Left lung (tissue), 10 donors: ENCODE results near the gene DDX42. TPM values are rescaled to one million over a fixed set of nuclear protein-coding genes. Genes with fewer than 3 reads are reported as not detected.
"Not testable (repeated sequence)": the region's sequence is repeated elsewhere in the genome, so short reads cannot be mapped to it uniquely, and the experiment has no call there.

ENCODE experiments used
- ATAC-seq: fragments of 200-7000 bp; cut with Tn5 transposase; one replicate; pipeline ENCODE4 v1.9.1; 2020; ENCODE audit warnings: moderate library complexity
- DNase-seq, 4 donors: peaks; one replicate each; pipeline ENCODE4 v3.0.0-alpha.2; 2013 to 2020
- H3K27ac ChIP-seq, 2 donors: fragments of 200-600 bp; sonication (generic) in 1 of 2; one replicate each; pipeline versions ENCODE4 v1.5.0 to v1.8.0; 2020 to 2021
- H3K27me3 ChIP-seq, 2 donors: fragments of 200-600 bp; sonication (generic) in 1 of 2; one replicate each; pipeline versions ENCODE4 v1.5.0 to v1.8.0; 2020 to 2021
- H3K36me3 ChIP-seq, 2 donors: fragments of 200-600 bp; sonication (generic) in 1 of 2; one replicate each; pipeline versions ENCODE4 v1.5.0 to v1.8.0; 2020 to 2021
- H3K4me1 ChIP-seq, 2 donors: fragments of 200-600 bp; one replicate each; pipeline ENCODE4 v1.8.0; 2021
- H3K4me3 ChIP-seq, 2 donors: fragments of 200-600 bp; sonication (generic) in 1 of 2; one replicate each; pipeline versions ENCODE4 v1.5.0 to v1.8.0; 2020 to 2021; ENCODE audit warnings: mild to moderate bottlenecking in 1 of 2
- H3K9me3 ChIP-seq, 2 donors: fragments of 200-600 bp; sonication (generic) in 1 of 2; one replicate each; pipeline versions ENCODE4 v1.5.0 to v1.8.0; 2020 to 2021
- CTCF ChIP-seq, 2 donors: fragments of 200-600 bp; sonication (generic) in 1 of 2; IDR thresholded peaks; one replicate each; pipeline versions ENCODE4 v1.5.0 to v1.8.0; 2021; ENCODE audit warnings: antibody characterized with exemption in 2 of 2
- intact Hi-C, 2 donors: fragments of 100-400 bp; cut with DNase I; formaldehyde crosslinking; loops; one replicate each; pipeline versions ENCODE4 v1.11.2 to v1.14.2; 2022
- polyA plus RNA-seq, 6 donors: library from polyadenylated mRNA; unstranded; fragments of 120-200 nt; gene quantifications; one replicate each; pipeline ENCODE4 v1.2.1, GENCODE V29; 2013; ENCODE audit not compliant: insufficient read length in 6 of 6
- total RNA-seq, 2 donors: library from RNA; stranded (reverse); fragmentation: NEBNext Ultra II Directional; extraction: Animal tissue kit (Norgen Biotek cat#: 25700); gene quantifications; one replicate each; pipeline ENCODE4 v1.2.1, GENCODE V29; 2021
- donor health status: DM: no; HTN: yes; CAD: no.
- donor health status: DM: no; HTN: no; CAD: no.

DDX42 gene
- total and polyA plus RNA-seq, 8 donors = 79.2 to 239 (median 220) TPM

- Histone ChIP-seq H3K4me3 (no peak overlapping the region), H3K36me3 (no peaks in the 10 kb centered on the region), H3K27me3 (no peaks in the 10 kb centered on the region), H3K27ac (no peak overlapping the region), H3K9me3 (no peaks in the 10 kb centered on the region), H3K4me1 (no peaks in the 10 kb centered on the region)
- TF ChIP-seq CTCF (IDR thresholded peaks at IDR 0.05) = no peak
- ATAC-seq (no peak), DNase-seq (no peak)
- intact Hi-C loops = no loop called here
Measured at GRCh38 chr17:63855185-63855584, 81.2 kb downstream of the DDX42 start.

- ATAC-seq, H3K27me3 ChIP-seq, H3K4me1 ChIP-seq, H3K9me3 ChIP-seq, H3K27ac ChIP-seq, H3K36me3 ChIP-seq, H3K4me3 ChIP-seq, DNase-seq, intact Hi-C loops: not testable (repeated sequence)
Measured at GRCh38 chr17:63856425-63856824, 82.5 kb downstream of the DDX42 start.

- H3K27me3 ChIP-seq = no peaks in the 10 kb centered on the region
- H3K4me3 ChIP-seq = no peak overlapping the region
- ATAC-seq (no peak), DNase-seq (no peak)
- no peaks in the 10 kb centered on the region for H3K4me1 ChIP-seq
- H3K36me3 ChIP-seq = no peaks in the 10 kb centered on the region
- intact Hi-C loops = no loop called here
- no peak overlapping the region for H3K27ac ChIP-seq
- no peaks in the 10 kb centered on the region for H3K9me3 ChIP-seq
- TF ChIP-seq CTCF (IDR thresholded peaks at IDR 0.05) = no peak
Measured at GRCh38 chr17:63859257-63859656, 85.3 kb downstream of the DDX42 start.

GRCh38 chr17:63866625-63867024 lies 92.7 kb downstream of the DDX42 start:
- DNase-seq, H3K27me3 ChIP-seq, H3K4me1 ChIP-seq, H3K4me3 ChIP-seq, H3K27ac ChIP-seq, H3K36me3 ChIP-seq, H3K9me3 ChIP-seq, intact Hi-C loops: not testable (repeated sequence)
- ATAC-seq = peak; percentile 31

Other genes starting within 250 kb of the DDX42 start
- gene DCAF7, start 223.7 kb upstream of the DDX42 start, total RNA-seq = 10 to 100 TPM; 83.7 to 86.0 TPM
- gene DCAF7, start 223.7 kb upstream of the DDX42 start, polyA plus RNA-seq = 100 to 1,000 TPM in 4 of 6 donors, 10 to 100 TPM in 2; 94.7 to 106 (median 102) TPM
- 10 to 100 TPM; 18.2 to 18.5 TPM for gene TACO1, start 173.3 kb upstream of the DDX42 start, total RNA-seq
- 10 to 100 TPM; 15.1 to 20.2 (median 17.8) TPM for gene TACO1, start 173.3 kb upstream of the DDX42 start, polyA plus RNA-seq
- gene MAP3K3, start 151.8 kb upstream of the DDX42 start, total RNA-seq = 10 to 100 TPM; 44.2 to 58.3 TPM
- 10 to 100 TPM; 41.3 to 44.6 (median 42.8) TPM for gene MAP3K3, start 151.8 kb upstream of the DDX42 start, polyA plus RNA-seq
- gene LIMD2, start 74.0 kb upstream of the DDX42 start, total RNA-seq = 10 to 100 TPM; 19.1 to 30.7 TPM
- gene LIMD2, start 74.0 kb upstream of the DDX42 start, polyA plus RNA-seq = 10 to 100 TPM; 29.9 to 44.9 (median 36.8) TPM
- gene STRADA, start 32.4 kb upstream of the DDX42 start, total RNA-seq = 10 to 100 TPM; 28.1 to 37.2 TPM
- gene STRADA, start 32.4 kb upstream of the DDX42 start, polyA plus RNA-seq = 10 to 100 TPM; 72.4 to 87.5 (median 83.6) TPM
- 100 to 1,000 TPM in 1 of 2 donors, 10 to 100 TPM in 1; 81.6 to 111 TPM for gene CCDC47, start 573 bp upstream of the DDX42 start, total RNA-seq
- gene CCDC47, start 573 bp upstream of the DDX42 start, polyA plus RNA-seq = 100 to 1,000 TPM in 2 of 6 donors, 10 to 100 TPM in 4; 86.0 to 105 (median 89.4) TPM
- gene PSMC5, start 53.3 kb downstream of the DDX42 start, total RNA-seq = 100 to 1,000 TPM in 1 of 2 donors, 10 to 100 TPM in 1; 89.8 to 141 TPM
- gene PSMC5, start 53.3 kb downstream of the DDX42 start, polyA plus RNA-seq = 100 to 1,000 TPM; 127 to 151 (median 133) TPM
- gene FTSJ3, start 53.5 kb downstream of the DDX42 start, total RNA-seq = 10 to 100 TPM; 32.1 to 47.4 TPM
- gene FTSJ3, start 53.5 kb downstream of the DDX42 start, polyA plus RNA-seq = 10 to 100 TPM; 57.1 to 88.5 (median 69.8) TPM
- gene SMARCD2, start 68.5 kb downstream of the DDX42 start, total RNA-seq = 10 to 100 TPM; 59.2 to 82.5 TPM
- 100 to 1,000 TPM; 114 to 147 (median 131) TPM for gene SMARCD2, start 68.5 kb downstream of the DDX42 start, polyA plus RNA-seq
- not detected for gene CSH2, start 99.5 kb downstream of the DDX42 start, total RNA-seq
- gene CSH2, start 99.5 kb downstream of the DDX42 start, polyA plus RNA-seq = 1 to 10 TPM in 1 of 6 donors, under 1 TPM in 2, not detected in 3; 0.20 to 6.7 (median 0.23) TPM
- gene GH2, start 107.8 kb downstream of the DDX42 start, total RNA-seq = not detected
- under 1 TPM in 1 of 6 donors, not detected in 5; 0.26 TPM for gene GH2, start 107.8 kb downstream of the DDX42 start, polyA plus RNA-seq
- gene CSH1, start 122.4 kb downstream of the DDX42 start, total RNA-seq = not detected
- gene CSH1, start 122.4 kb downstream of the DDX42 start, polyA plus RNA-seq = 10 to 100 TPM in 1 of 6 donors, 1 to 10 TPM in 1, under 1 TPM in 3, not detected in 1; 0.26 to 21.3 (median 0.46) TPM
- gene CSHL1, start 137.1 kb downstream of the DDX42 start, total RNA-seq = not detected
- under 1 TPM in 1 of 6 donors, not detected in 5; 0.78 TPM for gene CSHL1, start 137.1 kb downstream of the DDX42 start, polyA plus RNA-seq
- gene GH1, start 144.7 kb downstream of the DDX42 start, total RNA-seq = not detected
- gene GH1, start 144.7 kb downstream of the DDX42 start, polyA plus RNA-seq = not detected
- gene CD79B, start 158.2 kb downstream of the DDX42 start, total RNA-seq = 1 to 10 TPM; 2.7 to 3.5 TPM
- gene CD79B, start 158.2 kb downstream of the DDX42 start, polyA plus RNA-seq = 1 to 10 TPM; 1.8 to 3.2 (median 2.0) TPM
- gene SCN4A, start 198.7 kb downstream of the DDX42 start, total RNA-seq = under 1 TPM; 0.05 to 0.17 TPM
- gene SCN4A, start 198.7 kb downstream of the DDX42 start, polyA plus RNA-seq = under 1 TPM; 0.39 to 0.88 (median 0.60) TPM
- 1 to 10 TPM; 1.0 to 5.0 TPM for gene PRR29, start 224.2 kb downstream of the DDX42 start, total RNA-seq
- 1 to 10 TPM; 5.5 to 9.6 (median 6.4) TPM for gene PRR29, start 224.2 kb downstream of the DDX42 start, polyA plus RNA-seq
- gene ICAM2, start 246.5 kb downstream of the DDX42 start, total RNA-seq = 10 to 100 TPM; 32.3 to 46.9 TPM
- gene ICAM2, start 246.5 kb downstream of the DDX42 start, polyA plus RNA-seq = 10 to 100 TPM; 43.1 to 55.4 (median 47.2) TPM